ELF-1 (cell line): ENCODE results near the gene IZUMO4.

Experiments used
- DNase-seq: peaks from one replicate; pipeline ENCODE4 v3.0.0-alpha.2; 2016; ENCODE audit warnings: low read depth, low spot score

Gene IZUMO4

DNA sequence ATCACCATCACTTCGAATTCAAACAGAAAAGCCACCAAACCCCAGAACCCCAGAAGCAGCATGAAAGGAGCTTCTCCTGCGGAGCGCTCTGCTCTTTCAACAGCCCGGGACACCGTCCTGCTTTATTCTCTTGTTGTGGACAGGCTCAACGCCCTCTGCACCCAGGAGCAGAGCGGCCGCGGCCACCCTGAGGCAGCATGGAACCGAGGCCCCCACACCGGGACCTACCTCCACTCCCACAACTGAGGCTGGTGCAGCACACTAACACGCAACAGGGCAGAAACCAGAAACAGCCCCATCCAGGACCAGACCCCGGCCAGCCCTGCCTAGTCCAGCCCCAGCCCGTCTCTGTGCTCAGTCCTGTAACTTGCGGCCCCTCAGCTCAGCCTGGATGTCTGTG is 47.5 kb downstream of the IZUMO4 start:
- DNase-seq: no peak

DNA sequence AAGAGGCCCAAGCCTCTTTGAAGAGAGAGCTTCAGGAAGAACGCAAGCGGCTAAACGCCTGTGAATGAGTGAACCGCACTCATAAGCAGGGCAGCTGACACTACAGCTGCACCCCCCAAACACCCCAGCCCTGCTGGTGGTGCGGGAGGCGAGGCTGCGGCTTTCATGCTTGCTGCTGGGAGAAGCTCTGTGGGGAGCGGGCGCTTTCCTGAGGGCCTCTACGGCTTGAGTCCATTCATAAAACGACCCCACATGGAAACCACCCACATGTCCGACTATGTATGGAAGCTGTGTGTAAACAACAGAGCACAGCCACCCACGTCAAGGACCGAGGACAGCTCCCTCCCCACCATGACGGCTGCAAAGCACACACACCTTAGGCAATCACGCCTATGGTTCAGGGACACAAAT is 49.1 kb downstream of the IZUMO4 start:
- peak; percentile 36 for DNase-seq

DNA sequence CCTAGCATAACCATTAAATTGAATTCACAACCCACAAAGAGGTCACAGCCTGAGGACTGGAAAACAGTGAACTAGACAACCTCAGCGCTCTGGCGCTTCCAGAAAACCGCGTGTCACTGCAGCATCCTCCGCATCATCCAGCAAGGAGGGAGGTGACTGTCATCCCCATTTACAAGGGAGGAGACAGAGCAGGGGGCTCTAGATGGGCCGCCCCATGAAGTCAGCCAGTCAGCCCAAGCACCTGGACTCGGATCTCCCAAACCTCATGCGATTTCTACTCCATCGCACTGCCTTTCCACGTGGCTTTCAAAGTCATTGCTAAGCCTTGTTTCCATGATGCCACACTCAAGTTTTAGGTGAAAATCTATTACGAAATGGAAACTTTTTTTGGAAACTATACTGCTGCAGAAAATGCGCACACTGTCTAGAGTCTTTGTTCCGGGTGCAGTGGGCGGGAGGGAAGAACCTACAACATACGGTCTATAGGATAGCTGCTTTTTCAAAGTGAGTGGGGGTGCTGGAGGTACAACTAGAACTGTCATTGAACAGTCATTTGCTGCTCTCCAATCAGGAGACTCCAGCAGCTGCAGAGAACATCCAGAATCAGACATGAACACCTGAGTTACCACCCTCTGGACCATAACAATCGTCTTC is 51.9 kb downstream of the IZUMO4 start:
- no peak for DNase-seq
